Left renal pelvis (tissue), 4 donors: ENCODE results near the gene GRK3. TPM values are rescaled to one million over a fixed set of nuclear protein-coding genes. Genes with fewer than 3 reads are reported as not detected.

Experiments used
- DNase-seq, 4 donors: peaks; one replicate each; pipeline ENCODE4 v3.0.0-alpha.2; 2013; ENCODE audit warnings: low read depth in 4 of 4, low spot score in 3 of 4
- polyA plus RNA-seq, 4 donors: library from polyadenylated mRNA; unstranded; fragments of 120-200 nt; gene quantifications; one replicate each; pipeline ENCODE4 v1.2.1, GENCODE V29; 2013; ENCODE audit not compliant: insufficient read length in 4 of 4

GRK3 gene
- polyA plus RNA-seq, 4 donors = 6.0 to 11.3 (median 10.4) TPM

GRCh38 chr22:25722223-25722622 is 157.7 kb downstream of the GRK3 start:
- DNase-seq = no peak

GRCh38 chr22:25722626-25723025 is 158.2 kb downstream of the GRK3 start:
- DNase-seq = no peak

- DNase-seq = no peak
Measured at GRCh38 chr22:25726241-25726640, 161.8 kb downstream of the GRK3 start.

GRCh38 chr22:25728071-25728470 is 163.6 kb downstream of the GRK3 start:
- no peak for DNase-seq

GRCh38 chr22:25729016-25729995 is 164.8 kb downstream of the GRK3 start:
- DNase-seq = no peak

- no peak for DNase-seq
Measured at GRCh38 chr22:25735650-25736049, 171.2 kb downstream of the GRK3 start.

- DNase-seq = no peak
Measured at GRCh38 chr22:25736378-25737011, 172.0 kb downstream of the GRK3 start.

GRCh38 chr22:25739659-25740344 is 175.3 kb downstream of the GRK3 start:
- no peak for DNase-seq

- no peak for DNase-seq
Measured at GRCh38 chr22:25741692-25742626, 177.5 kb downstream of the GRK3 start, which contains the start of gene MYO18B. MYO18B (plus strand) TSS chr22:25742188; CDS start chr22:25761093, 18,905 bp downstream.

GRCh38 chr22:25742918-25743708 is 178.6 kb downstream of the GRK3 start:
- DNase-seq = no peak

- no peak for DNase-seq
Measured at GRCh38 chr22:25744694-25745093, 180.2 kb downstream of the GRK3 start.

- DNase-seq = no peak
Measured at GRCh38 chr22:25745341-25746011, 181.0 kb downstream of the GRK3 start.

- no peak for DNase-seq
Measured at GRCh38 chr22:25746012-25746373, 181.5 kb downstream of the GRK3 start.

- DNase-seq = no peak
Measured at GRCh38 chr22:25747245-25747944, 182.9 kb downstream of the GRK3 start.

GRCh38 chr22:25748140-25748539 is 183.7 kb downstream of the GRK3 start:
- DNase-seq = no peak

- DNase-seq = no peak
Measured at GRCh38 chr22:25748704-25749103, 184.2 kb downstream of the GRK3 start.

- no peak for DNase-seq
Measured at GRCh38 chr22:25749420-25750169, 185.1 kb downstream of the GRK3 start.
